GM12873 (cell line): ENCODE results near the gene SPATS1.

Experiments used
- TF ChIP-seq, protein P1 (sequence below): IDR thresholded peaks from 2 replicates; pipeline ENCODE4 v1.5.1; 2012; ENCODE audit warnings: low read depth, mild to moderate bottlenecking, moderate library complexity, low read length, control low read depth; ENCODE audit not compliant: insufficient read depth; ENCODE audit errors: missing control alignments

The SPATS1 gene

DNA sequence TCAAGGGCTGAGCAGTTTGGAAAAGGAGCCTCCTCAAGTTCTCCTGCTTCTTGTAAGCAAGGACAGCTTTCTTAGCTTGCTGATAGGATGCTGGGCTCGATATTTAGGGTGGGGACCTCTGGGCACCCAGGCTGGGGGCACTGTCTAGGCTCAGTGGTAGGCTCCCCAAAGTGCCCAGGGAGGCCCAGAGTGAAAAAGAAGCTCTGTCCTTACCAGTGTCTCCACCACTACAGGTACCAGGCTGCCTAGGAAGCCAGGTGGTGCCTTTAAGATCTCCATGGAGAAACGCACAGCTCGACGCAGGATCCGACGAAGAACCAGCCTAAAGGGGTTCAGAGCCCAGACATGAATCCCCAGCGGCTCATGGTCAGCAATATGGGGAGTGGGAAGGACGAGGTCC lies 35.7 kb upstream of the SPATS1 start:
- TF ChIP-seq, protein P1, sequence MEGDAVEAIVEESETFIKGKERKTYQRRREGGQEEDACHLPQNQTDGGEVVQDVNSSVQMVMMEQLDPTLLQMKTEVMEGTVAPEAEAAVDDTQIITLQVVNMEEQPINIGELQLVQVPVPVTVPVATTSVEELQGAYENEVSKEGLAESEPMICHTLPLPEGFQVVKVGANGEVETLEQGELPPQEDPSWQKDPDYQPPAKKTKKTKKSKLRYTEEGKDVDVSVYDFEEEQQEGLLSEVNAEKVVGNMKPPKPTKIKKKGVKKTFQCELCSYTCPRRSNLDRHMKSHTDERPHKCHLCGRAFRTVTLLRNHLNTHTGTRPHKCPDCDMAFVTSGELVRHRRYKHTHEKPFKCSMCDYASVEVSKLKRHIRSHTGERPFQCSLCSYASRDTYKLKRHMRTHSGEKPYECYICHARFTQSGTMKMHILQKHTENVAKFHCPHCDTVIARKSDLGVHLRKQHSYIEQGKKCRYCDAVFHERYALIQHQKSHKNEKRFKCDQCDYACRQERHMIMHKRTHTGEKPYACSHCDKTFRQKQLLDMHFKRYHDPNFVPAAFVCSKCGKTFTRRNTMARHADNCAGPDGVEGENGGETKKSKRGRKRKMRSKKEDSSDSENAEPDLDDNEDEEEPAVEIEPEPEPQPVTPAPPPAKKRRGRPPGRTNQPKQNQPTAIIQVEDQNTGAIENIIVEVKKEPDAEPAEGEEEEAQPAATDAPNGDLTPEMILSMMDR, result no peak

DNA sequence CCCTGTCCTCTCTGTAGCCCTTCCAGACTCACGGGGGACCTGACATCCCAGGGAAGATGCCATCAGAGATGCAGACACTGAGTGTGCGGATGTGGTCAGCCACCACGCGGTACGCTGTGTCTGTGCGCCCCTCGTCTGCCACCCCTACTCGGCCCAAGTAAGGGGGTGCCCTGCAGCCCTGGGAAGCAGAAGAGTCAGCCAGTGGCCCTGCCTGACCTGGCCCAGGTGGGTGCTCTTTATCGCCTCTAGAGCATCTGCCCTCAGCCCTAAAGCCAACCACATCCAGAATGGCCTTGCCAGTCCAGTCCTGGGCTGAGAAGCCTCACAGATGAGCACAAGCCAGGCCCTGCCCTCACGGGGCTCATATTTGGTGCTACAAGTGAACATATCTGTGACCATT lies 35.2 kb upstream of the SPATS1 start:
- TF ChIP-seq, protein P1, result no peak

DNA sequence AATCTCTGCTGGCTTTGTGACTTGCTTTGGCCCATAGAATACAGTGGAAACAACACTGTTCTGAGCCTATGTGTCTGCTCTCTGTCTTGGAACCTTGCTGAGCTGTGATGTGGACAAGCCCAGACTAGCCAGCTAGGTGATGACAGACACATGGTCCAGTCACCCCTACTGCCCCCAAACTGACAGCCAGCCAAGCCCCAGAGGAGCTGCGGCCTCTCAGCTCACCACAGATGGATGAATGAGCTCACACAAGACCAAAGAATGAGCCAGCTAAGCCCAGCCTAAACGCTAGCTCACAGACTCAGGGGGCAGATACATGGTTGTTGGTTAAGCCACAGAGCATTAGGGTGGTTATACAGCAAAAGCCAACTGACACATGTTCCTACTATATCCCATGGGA lies 33.4 kb upstream of the SPATS1 start:
- TF ChIP-seq, protein P1, result no peak

DNA sequence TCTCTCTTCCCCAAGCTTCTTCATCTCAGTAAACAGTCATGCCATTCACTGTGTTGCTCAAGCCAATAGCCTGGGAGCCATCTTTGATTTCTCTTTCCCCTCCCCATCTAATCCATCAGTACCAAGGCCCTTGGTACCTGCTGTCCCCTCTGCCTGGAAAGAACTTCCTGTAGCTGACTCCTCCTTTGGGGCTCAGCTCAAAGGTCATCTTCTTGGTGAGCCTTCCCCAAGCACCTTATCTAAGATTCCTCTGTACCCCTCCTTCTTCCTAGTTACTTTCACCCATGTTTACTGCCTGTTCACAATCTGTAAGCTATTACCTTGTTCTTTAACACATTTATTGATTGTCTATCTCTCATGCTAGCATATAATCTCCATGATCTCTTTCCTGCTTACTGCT lies 32.8 kb upstream of the SPATS1 start:
- TF ChIP-seq, protein P1, result no peak

DNA sequence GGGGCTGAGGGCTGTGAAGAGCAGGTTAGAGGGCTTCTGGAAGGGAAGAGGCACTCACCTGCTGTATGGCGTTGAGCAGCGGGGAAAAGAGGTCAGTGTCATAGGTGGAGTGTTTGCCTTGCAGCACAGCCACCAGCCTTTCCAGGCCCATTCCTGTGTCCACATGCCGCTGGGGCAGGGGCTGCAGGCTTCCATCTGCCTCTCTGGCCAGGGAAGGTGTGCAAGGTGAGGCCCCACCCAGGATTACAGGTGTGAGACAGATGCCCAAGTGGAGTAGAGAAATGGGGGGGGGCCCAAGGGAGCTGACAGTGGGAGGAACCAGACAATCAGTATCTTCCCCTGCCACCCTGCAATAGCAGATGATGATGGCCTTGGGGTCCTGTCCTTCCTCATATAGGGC lies 32.2 kb upstream of the SPATS1 start:
- TF ChIP-seq, protein P1, result no peak

DNA sequence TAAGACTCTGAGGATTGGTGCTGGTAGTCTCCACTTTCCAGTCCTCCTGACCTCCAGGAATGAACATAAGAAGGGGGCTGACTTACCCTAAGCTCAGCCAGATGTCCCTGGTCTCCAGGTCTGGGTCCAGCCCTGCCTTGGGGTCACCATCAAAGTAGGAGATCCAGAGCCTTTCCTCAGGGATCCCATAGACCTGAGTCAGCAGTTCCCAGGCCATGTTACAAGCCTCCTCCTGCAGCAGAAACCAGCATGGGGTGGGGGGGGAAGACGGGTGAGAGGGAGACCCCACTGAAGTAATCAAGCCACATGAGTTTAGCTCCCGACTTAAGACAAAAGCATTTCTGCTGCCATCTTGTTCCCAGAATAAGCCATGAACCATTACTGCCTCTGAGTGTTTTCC lies 31.1 kb upstream of the SPATS1 start:
- TF ChIP-seq, protein P1, result no peak

DNA sequence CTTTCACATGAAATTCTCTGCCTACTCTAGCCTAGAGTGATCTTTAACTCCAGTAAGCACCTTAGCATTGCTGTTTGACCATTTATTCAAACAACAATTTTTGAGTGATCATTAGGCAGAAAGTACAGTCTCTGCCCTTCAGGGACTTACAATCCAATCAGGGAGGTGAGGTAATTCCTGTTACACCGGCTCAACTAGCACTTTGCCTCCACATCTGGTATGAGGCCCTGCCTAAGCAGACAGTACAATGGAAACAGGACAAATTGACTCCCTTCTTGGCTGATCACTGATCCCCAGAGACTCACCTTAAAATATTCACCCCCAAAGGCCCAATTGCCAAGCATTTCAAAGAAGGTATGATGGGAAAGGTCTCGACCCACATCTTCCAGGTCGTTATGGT lies 30.7 kb upstream of the SPATS1 start:
- TF ChIP-seq, protein P1, result no peak
